HEK293 (cell line): ENCODE results near the gene GJC1.

Experiments used
- KLF10 ChIP-seq: fragments of 450-650 bp; IDR thresholded peaks from 2 replicates; pipeline ENCODE4 v1.5.1; 2018; ENCODE audit warnings: missing biosample characterization, mild to moderate bottlenecking, missing genetic modification characterization
- ZFP41 ChIP-seq: fragments of 450-650 bp; formaldehyde crosslinking; IDR thresholded peaks from 2 replicates; pipeline ENCODE4 v1.5.1; 2016; ENCODE audit warnings: missing biosample characterization, missing genetic modification characterization, borderline replicate concordance
- ZNF146 ChIP-seq: fragments of 450-650 bp; formaldehyde crosslinking; IDR thresholded peaks from 2 replicates; pipeline ENCODE4 v1.5.1; 2016; ENCODE audit warnings: missing biosample characterization, missing genetic modification characterization
- ZNF311 ChIP-seq: fragments of 450-650 bp; formaldehyde crosslinking; IDR thresholded peaks from 2 replicates; pipeline ENCODE4 v1.5.1; 2017; ENCODE audit warnings: missing biosample characterization, missing genetic modification characterization, borderline replicate concordance
- ZNF426 ChIP-seq: fragments of 450-650 bp; formaldehyde crosslinking; IDR thresholded peaks from 2 replicates; pipeline ENCODE4 v1.5.1; 2017; ENCODE audit warnings: missing biosample characterization, missing genetic modification characterization, mild to moderate bottlenecking, inconsistent platforms, moderate library complexity
- ZNF529 ChIP-seq: fragments of 450-650 bp; formaldehyde crosslinking; IDR thresholded peaks from 2 replicates; pipeline ENCODE4 v1.5.1; 2017; ENCODE audit warnings: missing genetic modification characterization, missing biosample characterization; ENCODE audit not compliant: insufficient replicate concordance
- ZNF571 ChIP-seq: fragments of 450-650 bp; formaldehyde crosslinking; IDR thresholded peaks from 2 replicates; pipeline ENCODE4 v1.5.0; 2017; ENCODE audit warnings: missing biosample characterization, missing genetic modification characterization
- ZNF654 ChIP-seq: fragments of 450-650 bp; formaldehyde crosslinking; IDR thresholded peaks from 2 replicates; pipeline ENCODE4 v1.5.1; 2016; ENCODE audit warnings: low read depth, missing biosample characterization, missing genetic modification characterization
- ZNF785 ChIP-seq: fragments of 450-650 bp; formaldehyde crosslinking; IDR thresholded peaks from 2 replicates; pipeline ENCODE4 v1.5.1; 2016; ENCODE audit warnings: missing biosample characterization, missing genetic modification characterization
- ZSCAN30 ChIP-seq: fragments of 450-650 bp; IDR thresholded peaks from 2 replicates; pipeline ENCODE4 v1.5.1; 2018; ENCODE audit warnings: missing biosample characterization, mild to moderate bottlenecking, missing genetic modification characterization, moderate library complexity
- ZXDB ChIP-seq: fragments of 450-650 bp; formaldehyde crosslinking; IDR thresholded peaks from 2 replicates; pipeline ENCODE4 v1.5.1; 2016; ENCODE audit warnings: missing biosample characterization, missing genetic modification characterization
- TF ChIP-seq, protein P1 (sequence below): fragments of 450-650 bp; formaldehyde crosslinking; IDR thresholded peaks from 2 replicates; pipeline ENCODE4 v1.5.1; 2016; ENCODE audit warnings: missing biosample characterization, missing genetic modification characterization
- TF ChIP-seq, protein P2 (sequence below): fragments of 450-650 bp; formaldehyde crosslinking; IDR thresholded peaks from 2 replicates; pipeline ENCODE4 v1.5.1; 2016; ENCODE audit warnings: missing biosample characterization, missing genetic modification characterization
- TF ChIP-seq, protein P3 (sequence below): fragments of 450-650 bp; formaldehyde crosslinking; IDR thresholded peaks from 2 replicates; pipeline ENCODE4 v1.5.1; 2016; ENCODE audit warnings: missing biosample characterization, missing genetic modification characterization

DNA sequence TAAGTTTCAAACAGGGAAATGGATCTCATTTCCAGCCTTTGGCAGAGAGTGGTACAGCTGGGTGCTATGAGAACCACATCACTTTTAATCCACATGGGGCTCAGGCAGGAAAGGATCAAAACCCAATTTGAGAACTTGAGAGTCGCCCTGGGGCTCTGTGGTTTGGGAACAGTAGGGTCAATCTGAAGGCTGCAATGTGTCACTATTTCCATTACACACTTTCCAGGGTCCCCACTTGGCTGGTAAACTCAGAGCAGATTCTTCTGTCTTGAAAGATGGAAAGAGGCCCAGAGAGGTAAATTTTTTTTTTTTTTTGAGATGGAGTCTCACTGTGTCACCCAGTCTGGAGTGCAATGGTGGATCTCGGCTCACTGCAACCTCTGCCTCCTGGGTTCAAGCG lies 10.8 kb upstream of the GJC1 start:
- no peak for TF ChIP-seq ZXDB (tag by site-specific recombination)
- TF ChIP-seq, protein P1, sequence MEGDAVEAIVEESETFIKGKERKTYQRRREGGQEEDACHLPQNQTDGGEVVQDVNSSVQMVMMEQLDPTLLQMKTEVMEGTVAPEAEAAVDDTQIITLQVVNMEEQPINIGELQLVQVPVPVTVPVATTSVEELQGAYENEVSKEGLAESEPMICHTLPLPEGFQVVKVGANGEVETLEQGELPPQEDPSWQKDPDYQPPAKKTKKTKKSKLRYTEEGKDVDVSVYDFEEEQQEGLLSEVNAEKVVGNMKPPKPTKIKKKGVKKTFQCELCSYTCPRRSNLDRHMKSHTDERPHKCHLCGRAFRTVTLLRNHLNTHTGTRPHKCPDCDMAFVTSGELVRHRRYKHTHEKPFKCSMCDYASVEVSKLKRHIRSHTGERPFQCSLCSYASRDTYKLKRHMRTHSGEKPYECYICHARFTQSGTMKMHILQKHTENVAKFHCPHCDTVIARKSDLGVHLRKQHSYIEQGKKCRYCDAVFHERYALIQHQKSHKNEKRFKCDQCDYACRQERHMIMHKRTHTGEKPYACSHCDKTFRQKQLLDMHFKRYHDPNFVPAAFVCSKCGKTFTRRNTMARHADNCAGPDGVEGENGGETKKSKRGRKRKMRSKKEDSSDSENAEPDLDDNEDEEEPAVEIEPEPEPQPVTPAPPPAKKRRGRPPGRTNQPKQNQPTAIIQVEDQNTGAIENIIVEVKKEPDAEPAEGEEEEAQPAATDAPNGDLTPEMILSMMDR = no peak
- TF ChIP-seq ZNF785 (tag by site-specific recombination) = no peak
- no peak for TF ChIP-seq ZSCAN30
- TF ChIP-seq ZNF311 (tag by site-specific recombination) = no peak
- TF ChIP-seq ZNF529 (tag by site-specific recombination) = no peak
- TF ChIP-seq, protein P2, sequence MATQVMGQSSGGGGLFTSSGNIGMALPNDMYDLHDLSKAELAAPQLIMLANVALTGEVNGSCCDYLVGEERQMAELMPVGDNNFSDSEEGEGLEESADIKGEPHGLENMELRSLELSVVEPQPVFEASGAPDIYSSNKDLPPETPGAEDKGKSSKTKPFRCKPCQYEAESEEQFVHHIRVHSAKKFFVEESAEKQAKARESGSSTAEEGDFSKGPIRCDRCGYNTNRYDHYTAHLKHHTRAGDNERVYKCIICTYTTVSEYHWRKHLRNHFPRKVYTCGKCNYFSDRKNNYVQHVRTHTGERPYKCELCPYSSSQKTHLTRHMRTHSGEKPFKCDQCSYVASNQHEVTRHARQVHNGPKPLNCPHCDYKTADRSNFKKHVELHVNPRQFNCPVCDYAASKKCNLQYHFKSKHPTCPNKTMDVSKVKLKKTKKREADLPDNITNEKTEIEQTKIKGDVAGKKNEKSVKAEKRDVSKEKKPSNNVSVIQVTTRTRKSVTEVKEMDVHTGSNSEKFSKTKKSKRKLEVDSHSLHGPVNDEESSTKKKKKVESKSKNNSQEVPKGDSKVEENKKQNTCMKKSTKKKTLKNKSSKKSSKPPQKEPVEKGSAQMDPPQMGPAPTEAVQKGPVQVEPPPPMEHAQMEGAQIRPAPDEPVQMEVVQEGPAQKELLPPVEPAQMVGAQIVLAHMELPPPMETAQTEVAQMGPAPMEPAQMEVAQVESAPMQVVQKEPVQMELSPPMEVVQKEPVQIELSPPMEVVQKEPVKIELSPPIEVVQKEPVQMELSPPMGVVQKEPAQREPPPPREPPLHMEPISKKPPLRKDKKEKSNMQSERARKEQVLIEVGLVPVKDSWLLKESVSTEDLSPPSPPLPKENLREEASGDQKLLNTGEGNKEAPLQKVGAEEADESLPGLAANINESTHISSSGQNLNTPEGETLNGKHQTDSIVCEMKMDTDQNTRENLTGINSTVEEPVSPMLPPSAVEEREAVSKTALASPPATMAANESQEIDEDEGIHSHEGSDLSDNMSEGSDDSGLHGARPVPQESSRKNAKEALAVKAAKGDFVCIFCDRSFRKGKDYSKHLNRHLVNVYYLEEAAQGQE (tag by site-specific recombination) = no peak
- no peak for TF ChIP-seq ZNF654 (tag by site-specific recombination)
- no peak for TF ChIP-seq KLF10 (tag by site-specific recombination)
- TF ChIP-seq, protein P3, sequence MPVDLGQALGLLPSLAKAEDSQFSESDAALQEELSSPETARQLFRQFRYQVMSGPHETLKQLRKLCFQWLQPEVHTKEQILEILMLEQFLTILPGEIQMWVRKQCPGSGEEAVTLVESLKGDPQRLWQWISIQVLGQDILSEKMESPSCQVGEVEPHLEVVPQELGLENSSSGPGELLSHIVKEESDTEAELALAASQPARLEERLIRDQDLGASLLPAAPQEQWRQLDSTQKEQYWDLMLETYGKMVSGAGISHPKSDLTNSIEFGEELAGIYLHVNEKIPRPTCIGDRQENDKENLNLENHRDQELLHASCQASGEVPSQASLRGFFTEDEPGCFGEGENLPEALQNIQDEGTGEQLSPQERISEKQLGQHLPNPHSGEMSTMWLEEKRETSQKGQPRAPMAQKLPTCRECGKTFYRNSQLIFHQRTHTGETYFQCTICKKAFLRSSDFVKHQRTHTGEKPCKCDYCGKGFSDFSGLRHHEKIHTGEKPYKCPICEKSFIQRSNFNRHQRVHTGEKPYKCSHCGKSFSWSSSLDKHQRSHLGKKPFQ = no peak
- TF ChIP-seq ZNF426 (tag by site-specific recombination) = no peak
- no peak for TF ChIP-seq ZNF571
- no peak for TF ChIP-seq ZNF146 (tag by site-specific recombination)
- TF ChIP-seq ZFP41 (tag by site-specific recombination) = no peak
